Measurements from ENCODE around the gene ASTE1. TPM values are rescaled to one million over a fixed set of nuclear protein-coding genes. Genes with fewer than 3 reads are reported as not detected.
A peak's percentile ranks its signal among the peaks of the same experiment; 100 is the strongest.

The ASTE1 gene, protein sequence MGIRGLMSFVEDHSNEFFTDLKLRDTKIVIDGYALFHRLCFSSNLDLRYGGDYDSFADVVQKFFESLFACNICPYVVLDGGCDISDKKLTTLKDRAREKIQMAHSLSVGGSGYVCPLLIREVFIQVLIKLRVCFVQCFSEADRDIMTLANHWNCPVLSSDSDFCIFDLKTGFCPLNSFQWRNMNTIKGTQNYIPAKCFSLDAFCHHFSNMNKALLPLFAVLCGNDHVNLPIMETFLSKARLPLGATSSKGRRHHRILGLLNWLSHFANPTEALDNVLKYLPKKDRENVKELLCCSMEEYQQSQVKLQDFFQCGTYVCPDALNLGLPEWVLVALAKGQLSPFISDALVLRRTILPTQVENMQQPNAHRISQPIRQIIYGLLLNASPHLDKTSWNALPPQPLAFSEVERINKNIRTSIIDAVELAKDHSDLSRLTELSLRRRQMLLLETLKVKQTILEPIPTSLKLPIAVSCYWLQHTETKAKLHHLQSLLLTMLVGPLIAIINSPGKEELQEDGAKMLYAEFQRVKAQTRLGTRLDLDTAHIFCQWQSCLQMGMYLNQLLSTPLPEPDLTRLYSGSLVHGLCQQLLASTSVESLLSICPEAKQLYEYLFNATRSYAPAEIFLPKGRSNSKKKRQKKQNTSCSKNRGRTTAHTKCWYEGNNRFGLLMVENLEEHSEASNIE
- polyA plus RNA-seq: 18.9 TPM
- long read RNA-seq, donor 1, partial matches to known transcripts: 14 of 15 reads
- long read RNA-seq, donor 1, other reads (novel, unspliced or antisense): 0 of 15 reads
- long read RNA-seq, donor 2, partial matches to known transcripts: 11 of 11 reads
- long read RNA-seq, donor 2, other reads (novel, unspliced or antisense): 0 of 11 reads
- long read RNA-seq, donor 3: 0 reads
- long read RNA-seq, donor 4: 0 reads
- long read RNA-seq, donor 5, partial matches to known transcripts: 7 of 8 reads
- long read RNA-seq, donor 5, other reads (novel, unspliced or antisense): 0 of 8 reads
- long read RNA-seq, donor 6, partial matches to known transcripts: 6 of 7 reads
- long read RNA-seq, donor 6, other reads (novel, unspliced or antisense): 0 of 7 reads
- long read RNA-seq, donor 7: 0 reads
- long read RNA-seq, donor 8, partial matches to known transcripts: 25 of 27 reads
- long read RNA-seq, donor 8, other reads (novel, unspliced or antisense): 0 of 27 reads
- long read RNA-seq, donor 9, partial matches to known transcripts: 15 of 18 reads
- long read RNA-seq, donor 9, other reads (novel, unspliced or antisense): 0 of 18 reads
- long read RNA-seq, donor 10, partial matches to known transcripts: 10 of 12 reads
- long read RNA-seq, donor 10, other reads (novel, unspliced or antisense): 0 of 12 reads
- long read RNA-seq, donor 11, partial matches to known transcripts: 0 of 2 reads
- long read RNA-seq, donor 11, other reads (novel, unspliced or antisense): 0 of 2 reads

DNA sequence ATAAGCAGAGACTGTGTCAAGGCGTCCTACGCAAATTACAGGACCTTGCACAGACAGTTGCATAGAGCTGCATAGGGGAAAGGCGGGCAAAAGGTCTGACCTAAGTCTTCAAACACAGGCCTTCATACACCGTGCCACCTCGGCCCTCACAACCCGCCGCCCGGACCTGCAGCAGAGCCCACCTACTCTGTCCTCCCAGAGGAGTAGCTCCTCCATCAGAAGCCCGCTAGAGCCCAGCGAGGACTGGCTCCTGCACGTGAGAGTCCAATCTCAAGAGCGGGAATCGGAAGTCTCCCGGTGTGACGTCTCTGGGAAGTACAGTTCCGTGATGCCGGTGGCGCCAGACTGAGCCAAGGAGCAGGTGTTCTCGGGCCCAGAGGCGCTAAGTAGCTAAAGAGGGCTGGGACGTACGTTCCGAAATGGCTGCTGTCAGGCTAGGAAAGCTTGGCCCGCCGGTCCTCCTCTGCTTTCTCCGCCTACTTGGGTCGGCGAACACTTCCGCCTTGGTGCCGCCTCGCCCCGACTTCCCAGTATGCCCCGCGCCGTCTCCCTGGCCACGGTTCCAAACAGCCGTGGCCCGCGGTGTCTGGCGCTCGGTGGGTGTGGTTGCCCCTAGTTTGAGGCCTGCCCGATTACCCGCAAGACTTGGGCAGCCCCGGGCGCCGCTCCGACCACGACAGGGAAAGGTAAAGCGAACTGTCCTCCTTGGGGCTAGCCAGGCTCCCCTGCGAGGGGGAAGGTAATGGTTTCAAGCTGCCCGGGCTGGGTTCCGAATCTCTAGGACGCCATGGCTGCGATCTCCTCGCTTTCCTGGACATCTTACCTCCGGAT lies at the start of gene ASTE1, which contains the start of gene NEK11:
Gene ASTE1 (minus strand): TSS at position 505 of the 831 bp plus-strand sequence. CDS start 1,519 bp downstream, outside the sequence.
Gene NEK11 (plus strand): TSS at position 557 of the 831 bp plus-strand sequence. CDS start 2,832 bp downstream, outside the sequence.
- no peaks in the 10 kb centered on the region for H3K27me3 ChIP-seq (ENCODE audit: control insufficient read depth, insufficient read depth, low read length)
- peaks cover 13% of the 10 kb centered on the region for H3K4me1 ChIP-seq (ENCODE audit: control insufficient read depth, insufficient read depth, low read length)
- 0% methylated on average over 3 of the region's 56 CpGs for WGBS (ENCODE audit: insufficient coverage, low lambda C conversion rate)
- DNase-seq: peak; percentile 91 to 96
- H3K9me3 ChIP-seq (ENCODE audit: control insufficient read depth, low read depth, low read length): no peaks in the 10 kb centered on the region
- H3K4me3 ChIP-seq (ENCODE audit: low read length): peak within 1 kb of the TSS; percentile 79
- peak within 1 kb of the TSS; percentile 96 for H3K27ac ChIP-seq (ENCODE audit: low read length)
- H3K36me3 ChIP-seq (ENCODE audit: control insufficient read depth, insufficient read depth, low read length): peaks cover 17% of the 10 kb centered on the region

DNA sequence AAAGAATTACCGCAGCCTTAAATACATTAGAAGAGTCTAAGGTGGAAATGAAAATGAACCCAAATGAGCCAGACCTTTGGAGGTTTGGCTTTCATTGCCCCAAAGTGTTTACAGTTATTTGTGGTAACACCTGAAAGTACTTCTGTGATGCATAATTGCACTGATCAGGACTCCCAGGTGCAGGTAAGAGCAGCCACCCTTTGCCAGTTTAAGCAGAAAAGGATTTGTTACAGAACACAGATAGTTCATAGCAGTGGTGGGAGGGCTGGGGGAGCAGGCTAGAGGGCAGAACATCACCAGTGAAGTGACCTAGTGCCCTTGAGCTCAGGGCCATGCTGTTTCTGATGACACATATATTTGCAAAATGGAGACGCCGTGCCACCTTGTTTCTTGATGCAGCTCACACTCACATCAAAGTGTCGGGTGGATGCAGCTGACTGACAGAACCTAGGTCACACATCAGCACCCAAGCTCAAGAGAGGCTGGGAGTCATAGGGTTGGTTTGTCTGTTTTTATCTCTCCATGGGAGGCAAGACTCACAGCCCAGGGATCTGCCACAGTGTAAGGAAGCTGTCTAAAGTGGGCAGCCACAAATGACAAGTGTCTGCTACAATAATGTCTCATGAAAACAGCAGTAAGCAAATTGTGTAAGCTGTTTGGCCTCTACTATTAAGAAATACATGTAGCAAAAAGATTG lies 49.2 kb upstream of the ASTE1 start:
- no peaks in the 10 kb centered on the region for H3K36me3 ChIP-seq (ENCODE audit: control insufficient read depth, insufficient read depth, low read length)
- no peak overlapping the region for H3K4me3 ChIP-seq (ENCODE audit: low read length)
- H3K9me3 ChIP-seq (ENCODE audit: control insufficient read depth, low read depth, low read length): no peaks in the 10 kb centered on the region
- WGBS (ENCODE audit: insufficient coverage, low lambda C conversion rate): no CpG with 5 or more reads among the region's 4 CpGs
- H3K4me1 ChIP-seq (ENCODE audit: control insufficient read depth, insufficient read depth, low read length): no peaks in the 10 kb centered on the region
- H3K27ac ChIP-seq (ENCODE audit: low read length): no peak overlapping the region
- H3K27me3 ChIP-seq (ENCODE audit: control insufficient read depth, insufficient read depth, low read length): no peaks in the 10 kb centered on the region
- DNase-seq: no peak

DNA sequence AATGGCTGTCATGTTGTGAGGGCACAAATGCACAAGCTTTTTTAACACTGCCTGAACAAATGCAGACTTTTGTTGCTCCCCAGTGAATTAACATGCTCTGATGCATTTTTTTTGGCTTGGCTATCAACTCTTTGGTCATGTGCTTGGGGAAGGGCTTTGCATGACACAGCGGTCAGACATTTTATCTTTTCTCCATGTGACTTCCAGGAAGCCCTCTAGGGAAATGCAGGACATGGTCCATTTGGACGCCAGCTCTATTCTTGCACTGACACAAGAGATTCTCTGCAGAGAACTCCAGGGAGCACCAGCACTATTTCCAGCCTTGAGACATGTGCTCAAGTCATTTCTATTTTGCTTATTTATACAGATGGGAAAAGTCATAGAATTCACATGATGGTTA lies 46.2 kb upstream of the ASTE1 start:
- Histone ChIP-seq H3K36me3 (ENCODE audit: control insufficient read depth, insufficient read depth, low read length) (no peaks in the 10 kb centered on the region), H3K27ac (ENCODE audit: low read length) (peak overlapping the region; percentile 15), H3K4me1 (ENCODE audit: control insufficient read depth, insufficient read depth, low read length) (no peaks in the 10 kb centered on the region), H3K4me3 (ENCODE audit: low read length) (no peak overlapping the region), H3K27me3 (ENCODE audit: control insufficient read depth, insufficient read depth, low read length) (no peaks in the 10 kb centered on the region), H3K9me3 (ENCODE audit: control insufficient read depth, low read depth, low read length) (no peaks in the 10 kb centered on the region)
- no CpG with 5 or more reads among the region's 2 CpGs for WGBS (ENCODE audit: insufficient coverage, low lambda C conversion rate)
- peak; percentile 29 to 55 for DNase-seq

DNA sequence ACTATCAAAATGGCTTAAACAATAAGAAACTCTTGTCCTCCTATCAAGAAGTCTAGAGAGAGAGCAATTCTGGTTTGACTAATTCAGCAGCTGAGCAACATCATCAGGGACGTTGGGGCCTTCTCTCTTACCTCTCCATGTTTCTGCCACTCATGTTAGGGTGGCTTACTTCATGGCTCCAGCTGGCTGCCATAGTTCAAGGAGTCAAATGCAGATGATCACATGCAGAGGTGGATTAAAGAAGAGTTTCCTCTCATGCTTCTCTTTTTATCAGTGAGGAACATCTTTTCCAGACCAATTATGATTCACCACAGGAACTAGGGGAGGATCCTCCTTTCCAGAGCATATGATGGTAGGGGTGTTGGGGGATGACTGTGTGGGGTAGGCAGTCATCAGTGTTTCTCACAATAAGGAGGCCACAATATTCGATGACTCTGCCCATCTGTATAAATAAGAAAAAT lies 45.5 kb upstream of the ASTE1 start:
- Histone ChIP-seq H3K27me3 (ENCODE audit: control insufficient read depth, insufficient read depth, low read length) (no peaks in the 10 kb centered on the region), H3K27ac (ENCODE audit: low read length) (no peak overlapping the region), H3K36me3 (ENCODE audit: control insufficient read depth, insufficient read depth, low read length) (no peaks in the 10 kb centered on the region), H3K4me1 (ENCODE audit: control insufficient read depth, insufficient read depth, low read length) (no peaks in the 10 kb centered on the region), H3K4me3 (ENCODE audit: low read length) (no peak overlapping the region), H3K9me3 (ENCODE audit: control insufficient read depth, low read depth, low read length) (no peaks in the 10 kb centered on the region)
- no CpG with 5 or more reads among the region's 2 CpGs for WGBS (ENCODE audit: insufficient coverage, low lambda C conversion rate)
- no peak for DNase-seq

DNA sequence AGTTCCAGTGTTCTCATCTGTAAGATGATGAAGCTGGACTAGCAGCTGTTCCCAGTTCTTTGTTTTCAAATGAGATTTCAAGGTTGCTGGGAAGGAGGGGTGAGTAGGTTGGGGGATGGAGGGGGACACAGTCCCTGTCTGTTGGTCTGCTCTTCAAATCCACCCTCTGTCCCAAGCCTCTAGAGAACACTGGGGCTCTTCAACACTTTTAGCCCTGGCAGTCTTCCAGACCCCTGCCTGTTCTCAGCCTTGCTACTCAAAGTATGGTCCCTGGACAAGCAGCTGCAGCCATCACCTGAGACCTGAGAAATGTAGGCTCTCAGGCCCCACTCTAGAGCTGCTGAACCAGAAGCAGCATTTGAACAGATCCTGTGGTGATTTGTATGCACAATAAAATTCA lies 41.4 kb upstream of the ASTE1 start:
- DNase-seq: no peak
- Histone ChIP-seq H3K27me3 (ENCODE audit: control insufficient read depth, insufficient read depth, low read length) (no peaks in the 10 kb centered on the region), H3K27ac (ENCODE audit: low read length) (no peak overlapping the region), H3K4me3 (ENCODE audit: low read length) (no peak overlapping the region), H3K36me3 (ENCODE audit: control insufficient read depth, insufficient read depth, low read length) (no peaks in the 10 kb centered on the region), H3K9me3 (ENCODE audit: control insufficient read depth, low read depth, low read length) (no peaks in the 10 kb centered on the region), H3K4me1 (ENCODE audit: control insufficient read depth, insufficient read depth, low read length) (no peaks in the 10 kb centered on the region)

DNA sequence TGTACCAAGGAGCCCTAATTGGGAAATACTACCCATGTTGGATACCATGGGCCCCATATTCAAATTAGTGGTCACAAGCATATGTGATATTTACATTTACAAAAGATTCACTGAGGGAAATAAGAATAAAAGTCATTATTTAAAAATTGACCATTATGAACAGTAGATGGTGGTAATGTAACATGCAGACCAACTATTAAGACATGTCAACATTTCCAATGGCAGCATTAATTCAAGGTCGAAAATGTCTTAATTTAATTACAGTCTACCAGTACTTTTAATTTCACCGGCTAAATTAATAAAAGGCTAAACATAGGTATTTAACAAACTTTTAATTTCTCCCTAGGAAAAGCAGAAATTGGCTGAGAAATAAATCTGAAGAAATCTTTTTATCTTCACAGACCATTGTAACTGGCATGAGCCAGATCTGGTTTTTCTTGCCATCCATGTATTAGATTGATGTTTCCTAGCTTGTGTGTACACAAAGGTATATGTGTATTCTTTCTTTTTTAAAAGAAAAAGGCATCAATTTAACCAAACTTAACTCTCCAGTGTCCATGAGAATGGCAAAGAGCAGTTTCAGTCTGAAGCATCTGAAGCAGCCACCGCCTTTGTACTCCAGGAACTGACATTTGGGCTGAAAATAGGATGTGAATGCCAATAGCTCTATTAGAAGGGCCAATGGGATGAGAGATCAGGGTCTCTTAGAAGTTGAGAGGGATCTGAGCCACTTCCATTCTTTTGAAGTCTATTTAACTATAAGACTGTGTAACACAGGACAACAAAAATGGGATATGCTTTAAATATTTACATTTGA lies 26.6 kb upstream of the ASTE1 start:
- Histone ChIP-seq H3K27me3 (ENCODE audit: control insufficient read depth, insufficient read depth, low read length) (no peaks in the 10 kb centered on the region), H3K9me3 (ENCODE audit: control insufficient read depth, low read depth, low read length) (no peaks in the 10 kb centered on the region), H3K27ac (ENCODE audit: low read length) (no peak overlapping the region), H3K36me3 (ENCODE audit: control insufficient read depth, insufficient read depth, low read length) (no peaks in the 10 kb centered on the region), H3K4me1 (ENCODE audit: control insufficient read depth, insufficient read depth, low read length) (no peaks in the 10 kb centered on the region), H3K4me3 (ENCODE audit: low read length) (no peak overlapping the region)
- WGBS (ENCODE audit: insufficient coverage, low lambda C conversion rate): 90% methylated on average over 2 of the region's 3 CpGs
- DNase-seq: no peak

DNA sequence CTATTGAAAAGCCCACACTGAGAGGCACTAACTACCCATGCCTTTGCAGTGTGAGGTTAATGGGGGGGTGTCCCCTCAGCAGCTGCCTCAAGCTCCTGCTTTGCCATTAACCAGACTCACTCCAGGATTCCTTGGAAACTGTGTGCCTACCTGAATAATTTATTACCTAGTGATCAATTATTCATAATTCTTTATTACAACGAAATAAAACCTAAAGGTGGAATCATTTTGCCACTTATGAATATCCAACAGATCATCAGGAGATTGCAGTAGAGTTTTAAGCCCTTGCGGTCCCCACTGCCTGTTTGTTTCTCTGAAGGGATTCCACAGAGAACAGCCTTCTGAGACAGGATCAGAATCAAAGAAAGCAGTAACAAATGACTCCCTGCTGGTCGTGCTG lies 23.4 kb upstream of the ASTE1 start:
- H3K27ac ChIP-seq (ENCODE audit: low read length): no peak overlapping the region
- DNase-seq: no peak
- peaks cover under 1% of the 10 kb centered on the region for H3K9me3 ChIP-seq (ENCODE audit: control insufficient read depth, low read depth, low read length)
- H3K27me3 ChIP-seq (ENCODE audit: control insufficient read depth, insufficient read depth, low read length): no peaks in the 10 kb centered on the region
- H3K4me3 ChIP-seq (ENCODE audit: low read length): no peak overlapping the region
- WGBS (ENCODE audit: insufficient coverage, low lambda C conversion rate): no CpG with 5 or more reads among the region's 3 CpGs
- no peaks in the 10 kb centered on the region for H3K4me1 ChIP-seq (ENCODE audit: control insufficient read depth, insufficient read depth, low read length)
- H3K36me3 ChIP-seq (ENCODE audit: control insufficient read depth, insufficient read depth, low read length): no peaks in the 10 kb centered on the region

DNA sequence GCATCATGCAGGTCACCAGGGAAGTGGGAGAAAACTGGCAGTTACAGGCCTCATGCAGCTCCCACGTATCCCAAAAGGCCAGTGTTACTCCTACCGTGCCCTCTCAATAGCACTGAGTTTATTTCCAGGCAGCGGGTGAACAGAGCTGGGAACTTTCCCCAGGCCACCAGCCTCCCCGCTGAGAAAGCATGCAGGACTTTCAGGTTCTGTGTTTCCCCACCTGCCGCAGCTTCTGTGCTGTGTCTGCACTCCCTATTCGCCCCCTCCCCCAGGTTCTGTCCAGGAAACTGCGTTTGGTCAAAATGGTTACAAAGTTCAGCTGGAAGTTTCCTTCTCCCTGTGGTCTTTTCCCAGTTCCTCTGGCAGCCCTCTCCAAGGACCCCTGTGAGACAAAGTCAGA lies 21.4 kb upstream of the ASTE1 start:
- DNase-seq: no peak
- no CpG with 5 or more reads among the region's 7 CpGs for WGBS (ENCODE audit: insufficient coverage, low lambda C conversion rate)
- no peaks in the 10 kb centered on the region for H3K27me3 ChIP-seq (ENCODE audit: control insufficient read depth, insufficient read depth, low read length)
- no peak overlapping the region for H3K27ac ChIP-seq (ENCODE audit: low read length)
- no peak overlapping the region for H3K4me3 ChIP-seq (ENCODE audit: low read length)
- no peaks in the 10 kb centered on the region for H3K36me3 ChIP-seq (ENCODE audit: control insufficient read depth, insufficient read depth, low read length)
- H3K9me3 ChIP-seq (ENCODE audit: control insufficient read depth, low read depth, low read length): peaks cover 4% of the 10 kb centered on the region
- no peaks in the 10 kb centered on the region for H3K4me1 ChIP-seq (ENCODE audit: control insufficient read depth, insufficient read depth, low read length)
